Retinal pigment epithelial cell (primary cell): ENCODE results near the gene COX10.

Experiments
- DNase-seq: peaks from one replicate; pipeline ENCODE4 v3.0.0-alpha.2; 2010; ENCODE audit warnings: low read depth
- H3K4me3 ChIP-seq: 2 replicates; pipeline ENCODE4 v1.5.1; 2011; ENCODE audit warnings: mild to moderate bottlenecking, low read length, control low read depth, moderate library complexity
- CTCF ChIP-seq: conservative IDR thresholded peaks from 2 replicates; pipeline ENCODE4 v1.5.1; 2011; ENCODE audit warnings: low read depth, low read length, control low read depth, inconsistent platforms

The COX10 gene

GRCh38 chr17:14201988-14202380 lies 132.7 kb downstream of the COX10 start:
- H3K4me3 ChIP-seq: no peak overlapping the region
- no peak for TF ChIP-seq CTCF
- DNase-seq: no peak

- no peak for TF ChIP-seq CTCF
- no peak for DNase-seq
- H3K4me3 ChIP-seq: no peak overlapping the region
These were observed 133.3 kb downstream of the COX10 start for GRCh38 chr17:14202388-14203166.

GRCh38 chr17:14203388-14203787 lies 134.1 kb downstream of the COX10 start:
- no peak overlapping the region for H3K4me3 ChIP-seq
- no peak for DNase-seq

GRCh38 chr17:14204084-14204483 lies 134.8 kb downstream of the COX10 start:
- H3K4me3 ChIP-seq: no peak overlapping the region

More at GRCh38 chr17:14203388-14203787, 134.1 kb downstream of the COX10 start:
- TF ChIP-seq CTCF: peak; percentile 52

GRCh38 chr17:14204546-14204945 lies 135.2 kb downstream of the COX10 start:
- TF ChIP-seq CTCF: no peak
- no peak overlapping the region for H3K4me3 ChIP-seq
- no peak for DNase-seq

More at GRCh38 chr17:14204084-14204483, 134.8 kb downstream of the COX10 start:
- no peak for DNase-seq
- no peak for TF ChIP-seq CTCF

GRCh38 chr17:14205380-14205779 lies 136.1 kb downstream of the COX10 start:
- no peak for TF ChIP-seq CTCF
- DNase-seq: no peak
- no peak overlapping the region for H3K4me3 ChIP-seq

- DNase-seq: peak; percentile 58
- H3K4me3 ChIP-seq: no peak overlapping the region
- no peak for TF ChIP-seq CTCF
These were observed 136.7 kb downstream of the COX10 start for GRCh38 chr17:14205992-14206461.
